Stimulated activated memory B cell treated with anti-CD40 and anti-IgM and Interleukin-4, amounts not matched to agents 10 μg/mL and 1 μg/mL and 100 μg/mL, for 72 hours (primary cell): Measurements from ENCODE around the gene ADAMTSL3.
"Not testable (repeated sequence)": the region's sequence is repeated elsewhere in the genome, so short reads cannot be mapped to it uniquely, and the experiment has no call there.

Source experiments
- ATAC-seq: fragments of 150-1000 bp; cut with Tn5 transposase; 2 replicates; pipeline ENCODE4 v1.10.0; 2021
- H3K27ac Mint-ChIP-seq: one replicate; pipeline ENCODE4 v1.8.0; 2022; ENCODE audit warnings: mild to moderate bottlenecking, mixed read lengths
- H3K27me3 Mint-ChIP-seq: one replicate; pipeline ENCODE4 v1.8.0; 2022; ENCODE audit warnings: mixed read lengths
- H3K36me3 Mint-ChIP-seq: one replicate; pipeline ENCODE4 v1.8.0; 2022; ENCODE audit warnings: mixed read lengths
- H3K4me1 Mint-ChIP-seq: one replicate; pipeline ENCODE4 v1.8.0; 2022; ENCODE audit warnings: mixed read lengths
- H3K4me3 Mint-ChIP-seq: one replicate; pipeline ENCODE4 v1.8.0; 2022; ENCODE audit warnings: mild to moderate bottlenecking, moderate library complexity, mixed read lengths
- H3K9me3 Mint-ChIP-seq: one replicate; pipeline ENCODE4 v1.8.0; 2022; ENCODE audit warnings: mixed read lengths

The ADAMTSL3 gene

DNA sequence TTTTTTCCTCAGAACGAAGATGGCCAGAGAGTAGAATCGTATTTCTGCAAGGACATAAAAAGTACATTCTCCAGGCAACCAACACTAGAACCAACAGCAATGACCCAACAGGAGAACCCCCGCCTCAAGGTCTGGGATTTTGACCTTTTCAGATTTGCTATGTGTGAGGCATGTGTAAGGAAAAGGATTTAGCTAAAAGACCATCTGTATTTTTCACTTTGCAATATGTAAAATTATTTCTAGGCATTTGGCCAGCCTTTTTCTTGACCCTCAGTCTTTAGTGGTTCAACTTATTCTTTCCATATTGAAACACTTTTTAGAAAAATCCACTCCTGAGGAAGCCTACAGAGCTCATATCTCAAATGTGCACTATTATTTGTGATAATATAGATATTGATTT lies 362.4 kb downstream of the ADAMTSL3 start:
- no peaks in the 10 kb centered on the region for H3K36me3 Mint-ChIP-seq
- no peaks in the 10 kb centered on the region for H3K4me1 Mint-ChIP-seq
- no peaks in the 10 kb centered on the region for H3K27me3 Mint-ChIP-seq
- H3K4me3 Mint-ChIP-seq, result no peak overlapping the region
- ATAC-seq, result no peak
- peaks cover 4% of the 10 kb centered on the region for H3K9me3 Mint-ChIP-seq
- H3K27ac Mint-ChIP-seq, result no peak overlapping the region

GRCh38 chr15:84022516-84022915 lies 368.6 kb downstream of the ADAMTSL3 start:
- Mint-ChIP-seq H3K9me3 (no peaks in the 10 kb centered on the region), H3K27ac (no peak overlapping the region), H3K4me3 (no peak overlapping the region), H3K36me3 (no peaks in the 10 kb centered on the region), H3K4me1 (no peaks in the 10 kb centered on the region), H3K27me3 (no peaks in the 10 kb centered on the region)
- ATAC-seq, result no peak

DNA sequence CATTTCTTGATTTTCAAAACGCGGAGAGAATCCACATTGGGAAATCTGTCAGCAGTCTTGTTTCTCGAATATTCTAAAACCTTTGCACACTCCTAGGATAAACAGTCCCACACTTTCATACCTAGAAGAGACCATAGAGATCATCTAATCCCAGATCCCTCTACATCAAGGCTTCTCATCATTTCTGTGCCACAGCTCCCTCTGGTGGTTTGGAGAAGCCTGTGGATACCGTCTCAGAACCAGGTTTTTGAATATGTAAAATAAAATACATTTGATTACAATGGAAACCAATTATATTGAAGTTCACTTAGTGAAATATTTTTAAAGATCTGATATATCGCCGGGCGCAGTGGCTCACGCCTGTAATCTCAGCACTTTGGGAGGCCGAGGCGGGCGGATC lies 369.7 kb downstream of the ADAMTSL3 start:
- no peaks in the 10 kb centered on the region for H3K36me3 Mint-ChIP-seq
- peaks cover under 1% of the 10 kb centered on the region for H3K9me3 Mint-ChIP-seq
- no peaks in the 10 kb centered on the region for H3K27me3 Mint-ChIP-seq
- H3K4me1 Mint-ChIP-seq, result no peaks in the 10 kb centered on the region
- no peak overlapping the region for H3K4me3 Mint-ChIP-seq
- no peak for ATAC-seq
- no peak overlapping the region for H3K27ac Mint-ChIP-seq

DNA sequence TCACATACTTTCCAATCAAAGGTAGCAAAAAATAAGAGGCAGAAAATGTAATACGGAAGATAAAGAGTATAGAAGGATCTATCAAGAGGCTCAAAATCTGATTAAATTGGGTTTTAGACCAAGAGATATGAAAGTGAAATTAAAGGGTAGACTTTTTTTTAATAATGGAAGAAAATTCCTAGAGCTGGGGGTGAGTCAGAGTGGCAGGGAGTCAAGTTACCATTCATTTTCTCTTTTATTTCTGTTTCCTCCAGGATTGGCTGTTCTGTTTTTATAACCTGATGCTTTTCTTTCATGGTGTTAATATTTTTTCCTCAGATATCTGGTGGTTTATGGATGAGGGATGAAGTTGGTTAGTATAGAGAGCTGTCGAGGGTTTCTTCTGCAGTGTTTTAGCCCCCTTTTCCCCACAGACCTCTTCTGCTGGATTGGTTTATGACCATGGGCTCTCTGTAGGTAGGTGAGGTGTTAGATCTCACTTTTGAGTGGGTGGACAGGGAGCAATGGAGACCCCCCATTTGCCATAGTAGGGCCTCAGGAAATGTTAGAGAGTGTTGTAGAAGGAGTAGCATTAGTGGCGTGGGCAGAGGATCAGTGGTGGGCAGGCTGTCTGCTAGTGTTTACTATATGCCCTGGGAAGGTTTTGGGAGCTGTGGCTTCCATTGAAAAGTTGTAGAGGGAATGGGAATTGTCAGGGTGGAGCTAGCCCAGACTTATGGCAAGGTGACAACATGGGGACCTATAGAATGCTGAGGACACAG lies 380.1 kb downstream of the ADAMTSL3 start:
- H3K4me1 Mint-ChIP-seq, result no peaks in the 10 kb centered on the region
- no peak overlapping the region for H3K27ac Mint-ChIP-seq
- peaks cover 5% of the 10 kb centered on the region for H3K9me3 Mint-ChIP-seq
- peak; percentile 24 for ATAC-seq
- H3K4me3 Mint-ChIP-seq, result no peak overlapping the region
- no peaks in the 10 kb centered on the region for H3K36me3 Mint-ChIP-seq
- H3K27me3 Mint-ChIP-seq, result peaks cover 9% of the 10 kb centered on the region

DNA sequence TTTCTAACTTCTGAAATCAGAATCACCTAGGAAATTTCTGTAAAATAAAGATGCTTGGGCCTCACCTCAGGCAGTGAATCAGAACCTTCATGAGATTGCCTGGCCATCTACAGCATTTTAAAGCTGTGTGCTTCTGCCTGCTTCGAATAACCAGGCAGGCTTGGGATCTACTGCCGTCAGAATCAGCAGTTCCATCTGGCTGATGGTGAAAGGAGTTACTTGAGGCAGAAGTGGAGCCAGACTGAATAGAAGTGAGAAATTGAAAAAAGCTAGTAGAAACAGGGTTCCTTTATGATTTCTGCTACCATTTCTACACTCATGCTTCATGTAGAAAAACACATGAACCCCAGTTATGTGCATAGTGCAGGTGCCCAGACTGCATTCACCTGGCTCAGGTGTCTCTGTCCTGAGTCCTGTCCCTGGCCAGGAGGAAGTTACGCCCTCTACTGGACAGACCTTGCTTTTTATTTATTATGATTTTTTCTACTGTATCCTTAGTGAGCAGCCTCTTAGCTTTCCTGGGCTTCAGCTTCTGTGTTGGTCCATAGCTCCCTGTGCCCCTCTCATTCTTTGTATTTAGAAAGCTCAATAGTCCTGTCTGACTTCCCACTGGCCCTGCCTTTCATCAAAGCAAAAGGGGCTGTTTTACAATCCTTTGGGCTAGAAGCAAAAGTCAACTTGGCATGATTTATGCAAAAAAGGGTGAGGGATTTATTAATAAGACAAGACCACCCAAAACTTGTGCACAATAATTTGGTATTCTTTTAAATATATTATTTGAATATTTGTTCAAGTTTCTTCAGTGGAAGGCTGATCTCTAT lies 380.9 kb downstream of the ADAMTSL3 start:
- Mint-ChIP-seq H3K4me1 (no peaks in the 10 kb centered on the region), H3K9me3 (peaks cover 3% of the 10 kb centered on the region), H3K36me3 (no peaks in the 10 kb centered on the region), H3K27me3 (peaks cover 17% of the 10 kb centered on the region), H3K4me3 (no peak overlapping the region), H3K27ac (no peak overlapping the region)
- ATAC-seq, result no peak

- no peaks in the 10 kb centered on the region for H3K4me1 Mint-ChIP-seq
- no peaks in the 10 kb centered on the region for H3K36me3 Mint-ChIP-seq
- H3K4me3 Mint-ChIP-seq, result no peak overlapping the region
- no peak overlapping the region for H3K27ac Mint-ChIP-seq
- no peak for ATAC-seq
- H3K27me3 Mint-ChIP-seq, result peaks cover 23% of the 10 kb centered on the region
- H3K9me3 Mint-ChIP-seq, result peaks cover 2% of the 10 kb centered on the region
These were observed 381.5 kb downstream of the ADAMTSL3 start for GRCh38 chr15:84035399-84035766.

- Mint-ChIP-seq H3K4me3 (no peak overlapping the region), H3K27ac (no peak overlapping the region), H3K4me1 (no peaks in the 10 kb centered on the region), H3K27me3 (peaks cover 42% of the 10 kb centered on the region), H3K36me3 (no peaks in the 10 kb centered on the region), H3K9me3 (no peaks in the 10 kb centered on the region)
- ATAC-seq, result no peak
These were observed 383.4 kb downstream of the ADAMTSL3 start for GRCh38 chr15:84037301-84037700.

DNA sequence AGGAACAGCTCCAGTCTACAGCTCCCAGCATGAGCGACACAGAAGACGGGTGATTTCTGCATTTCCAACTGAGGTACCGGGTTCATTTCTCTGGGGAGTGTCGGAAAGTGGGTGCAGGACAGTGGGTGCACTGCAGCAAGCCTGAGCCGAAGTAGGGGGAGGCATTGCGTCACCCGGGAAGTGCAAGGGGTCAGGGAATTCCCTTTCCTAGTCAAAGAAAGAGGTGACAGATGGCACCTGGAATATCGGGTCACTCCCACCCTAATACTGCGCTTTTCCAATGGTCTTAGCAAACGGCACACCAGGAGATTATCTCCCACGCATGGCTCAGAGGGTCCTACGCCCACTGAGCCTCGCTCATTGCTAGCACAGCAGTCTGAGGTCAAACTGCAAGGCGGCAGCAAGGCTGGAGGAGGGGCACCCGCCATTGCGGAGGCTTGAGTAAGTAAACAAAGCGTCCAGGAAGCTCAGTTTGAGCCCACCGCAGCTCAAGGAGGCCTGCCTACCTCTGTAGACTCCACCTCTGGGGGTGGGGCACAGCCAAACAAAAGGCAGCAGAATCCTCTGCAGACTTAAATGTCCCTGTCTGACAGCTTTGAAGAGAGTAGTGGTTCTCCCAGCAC lies 388.6 kb downstream of the ADAMTSL3 start:
- ATAC-seq, H3K36me3 Mint-ChIP-seq, H3K4me1 Mint-ChIP-seq, H3K4me3 Mint-ChIP-seq, H3K27ac Mint-ChIP-seq: not testable (repeated sequence)
- Mint-ChIP-seq H3K27me3 (peaks cover 45% of the 10 kb centered on the region), H3K9me3 (peaks cover 13% of the 10 kb centered on the region)

DNA sequence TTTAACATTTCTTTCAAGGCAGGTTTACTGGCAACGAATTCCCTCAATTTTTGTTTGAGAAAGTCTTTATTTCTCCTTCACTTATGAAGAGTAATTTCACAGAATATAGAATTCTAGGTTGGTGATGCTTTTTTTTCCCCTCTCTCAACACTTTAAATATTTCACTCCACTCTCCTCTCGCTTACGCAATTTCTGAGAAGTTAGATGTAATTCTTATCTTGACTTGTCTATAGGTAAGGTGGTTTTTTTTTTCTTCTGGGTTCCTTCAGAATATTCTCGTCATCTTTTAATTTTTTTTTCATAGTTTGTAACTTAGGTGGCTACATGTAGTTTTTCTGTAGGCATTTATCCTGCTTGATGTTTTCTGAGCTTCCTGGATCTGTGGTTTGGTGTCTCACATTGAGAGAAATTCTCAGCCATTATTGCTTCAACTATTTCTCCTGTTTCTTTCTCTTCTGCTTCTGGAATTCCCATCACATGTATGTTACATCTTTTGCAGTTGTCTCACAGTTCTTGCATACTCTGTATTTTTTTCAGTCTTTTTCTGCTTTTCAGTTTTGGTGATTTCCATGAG lies 392.2 kb downstream of the ADAMTSL3 start:
- no peaks in the 10 kb centered on the region for H3K4me1 Mint-ChIP-seq
- H3K36me3 Mint-ChIP-seq, result no peaks in the 10 kb centered on the region
- peaks cover 16% of the 10 kb centered on the region for H3K9me3 Mint-ChIP-seq
- no peak overlapping the region for H3K4me3 Mint-ChIP-seq
- peaks cover 14% of the 10 kb centered on the region for H3K27me3 Mint-ChIP-seq
- no peak for ATAC-seq
- no peak overlapping the region for H3K27ac Mint-ChIP-seq

- peaks cover 16% of the 10 kb centered on the region for H3K9me3 Mint-ChIP-seq
- not testable (repeated sequence) for H3K36me3 Mint-ChIP-seq, H3K27me3 Mint-ChIP-seq, H3K4me1 Mint-ChIP-seq, H3K27ac Mint-ChIP-seq, ATAC-seq, H3K4me3 Mint-ChIP-seq
These were observed 395.6 kb downstream of the ADAMTSL3 start for GRCh38 chr15:84049480-84049879.

GRCh38 chr15:84050076-84050475 lies 396.2 kb downstream of the ADAMTSL3 start:
- H3K36me3 Mint-ChIP-seq, result no peaks in the 10 kb centered on the region
- H3K4me1 Mint-ChIP-seq, result no peaks in the 10 kb centered on the region
- H3K27me3 Mint-ChIP-seq, result no peaks in the 10 kb centered on the region
- ATAC-seq, result no peak
- H3K9me3 Mint-ChIP-seq, result peaks cover 16% of the 10 kb centered on the region
- no peak overlapping the region for H3K4me3 Mint-ChIP-seq
- no peak overlapping the region for H3K27ac Mint-ChIP-seq

DNA sequence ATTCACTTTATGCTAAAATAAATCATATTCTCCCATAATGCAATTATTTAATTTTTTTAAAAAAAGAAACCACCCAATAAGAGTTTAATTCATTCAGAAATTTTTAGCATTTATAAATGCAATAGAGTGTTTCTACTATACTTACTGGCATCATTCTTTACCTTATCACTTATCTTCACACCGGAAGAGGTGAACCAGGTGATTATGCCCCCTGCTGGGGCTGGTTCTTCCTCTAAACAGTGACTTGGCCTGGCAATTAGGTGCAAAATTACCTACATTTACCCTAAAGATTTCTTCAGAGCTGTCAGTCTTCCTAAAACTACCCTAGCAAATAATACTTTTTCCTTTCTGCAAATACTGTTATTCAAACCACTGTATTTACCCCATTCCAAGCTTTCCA lies 397.2 kb downstream of the ADAMTSL3 start:
- not testable (repeated sequence) for H3K4me1 Mint-ChIP-seq, H3K27ac Mint-ChIP-seq, H3K36me3 Mint-ChIP-seq, H3K27me3 Mint-ChIP-seq, H3K4me3 Mint-ChIP-seq, ATAC-seq
- peaks cover 12% of the 10 kb centered on the region for H3K9me3 Mint-ChIP-seq

DNA sequence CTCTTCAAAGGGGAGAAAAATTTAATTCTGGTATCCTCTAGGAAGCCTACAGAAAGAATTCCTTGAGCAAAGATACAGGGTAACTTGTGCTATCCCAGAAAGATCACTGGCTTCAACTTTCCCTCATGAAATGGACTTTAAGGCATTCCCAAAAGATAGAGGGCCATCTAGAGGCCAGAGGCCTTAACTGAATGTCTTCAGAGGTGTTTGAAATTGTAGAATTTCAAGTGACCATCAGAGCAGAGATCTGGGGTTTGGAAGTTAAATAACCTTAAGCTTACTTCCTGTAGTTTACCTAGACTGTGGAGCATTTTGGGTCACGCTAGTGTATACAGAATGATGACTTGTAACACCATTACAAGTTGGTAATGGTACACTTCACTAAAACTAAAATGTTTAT lies 400.6 kb downstream of the ADAMTSL3 start:
- H3K4me1 Mint-ChIP-seq, H3K4me3 Mint-ChIP-seq, ATAC-seq, H3K27ac Mint-ChIP-seq, H3K27me3 Mint-ChIP-seq, H3K36me3 Mint-ChIP-seq: not testable (repeated sequence)
- H3K9me3 Mint-ChIP-seq, result peaks cover 15% of the 10 kb centered on the region

DNA sequence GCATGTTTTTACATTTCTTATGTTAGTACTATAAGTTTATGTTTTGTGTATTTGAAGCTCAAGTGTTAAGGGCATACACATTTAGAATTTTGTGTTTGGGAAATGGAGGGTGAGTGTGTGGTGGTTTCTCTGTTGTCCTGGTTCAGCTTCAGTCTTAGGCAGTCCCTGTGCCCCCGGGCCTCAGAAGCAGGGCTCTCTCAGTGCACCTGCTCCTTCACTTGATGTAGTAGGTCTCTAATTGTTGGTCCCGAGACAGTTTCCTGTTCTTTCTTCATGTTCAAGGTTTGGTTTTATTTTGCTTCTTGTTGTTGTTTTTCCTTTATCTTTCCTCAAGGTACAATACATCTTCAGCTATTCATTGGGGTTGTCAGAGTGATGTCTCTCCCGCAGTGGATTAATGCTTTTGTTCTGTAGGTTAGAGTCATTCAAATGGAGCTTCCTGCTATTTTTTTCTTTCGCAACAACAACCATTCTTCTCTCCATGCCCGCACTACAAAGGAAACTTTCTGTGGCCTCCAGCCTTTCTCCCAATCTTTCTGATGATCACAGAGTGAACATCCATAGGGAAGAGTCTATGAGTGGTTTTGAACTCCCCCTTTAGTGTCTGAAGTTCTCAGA lies 403.9 kb downstream of the ADAMTSL3 start:
- H3K9me3 Mint-ChIP-seq, result peaks cover 20% of the 10 kb centered on the region
- ATAC-seq, result no peak
- no peaks in the 10 kb centered on the region for H3K4me1 Mint-ChIP-seq
- no peak overlapping the region for H3K4me3 Mint-ChIP-seq
- H3K27ac Mint-ChIP-seq, result no peak overlapping the region
- H3K27me3 Mint-ChIP-seq, result no peaks in the 10 kb centered on the region
- H3K36me3 Mint-ChIP-seq, result no peaks in the 10 kb centered on the region

DNA sequence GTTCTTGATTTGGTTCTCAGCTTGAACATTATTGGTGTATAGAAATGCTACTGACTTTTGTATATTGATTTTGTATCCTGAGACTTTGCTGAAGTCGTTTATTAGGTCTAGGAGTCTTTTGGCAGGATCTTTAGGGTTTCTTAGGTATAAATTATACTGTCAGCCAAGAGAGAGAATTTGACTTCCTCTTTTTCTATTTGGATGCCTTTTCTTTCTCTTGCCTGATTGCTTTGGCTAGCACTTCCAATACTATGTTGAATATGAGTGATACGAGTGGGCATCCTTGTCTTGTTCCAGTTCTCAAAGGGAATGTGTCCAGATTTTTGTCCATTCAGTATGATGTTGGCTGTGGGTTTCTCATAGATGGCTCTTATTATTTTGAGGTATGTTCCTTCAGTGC lies 409.8 kb downstream of the ADAMTSL3 start:
- not testable (repeated sequence) for ATAC-seq, H3K4me1 Mint-ChIP-seq, H3K27ac Mint-ChIP-seq, H3K27me3 Mint-ChIP-seq, H3K4me3 Mint-ChIP-seq, H3K36me3 Mint-ChIP-seq
- H3K9me3 Mint-ChIP-seq, result peaks cover 14% of the 10 kb centered on the region
